NCI-H1092 treated with DMSO at 0.1 percent for 48 hours (cell line): Measurements from ENCODE around the gene SELENOS.
A peak's percentile ranks its signal among the peaks of the same experiment; 100 is the strongest.

Experiments
- DNase-seq: peaks from one replicate; lab custom pipeline; 2025; lab: John Stamatoyannopoulos, UW

Gene SELENOS

DNA sequence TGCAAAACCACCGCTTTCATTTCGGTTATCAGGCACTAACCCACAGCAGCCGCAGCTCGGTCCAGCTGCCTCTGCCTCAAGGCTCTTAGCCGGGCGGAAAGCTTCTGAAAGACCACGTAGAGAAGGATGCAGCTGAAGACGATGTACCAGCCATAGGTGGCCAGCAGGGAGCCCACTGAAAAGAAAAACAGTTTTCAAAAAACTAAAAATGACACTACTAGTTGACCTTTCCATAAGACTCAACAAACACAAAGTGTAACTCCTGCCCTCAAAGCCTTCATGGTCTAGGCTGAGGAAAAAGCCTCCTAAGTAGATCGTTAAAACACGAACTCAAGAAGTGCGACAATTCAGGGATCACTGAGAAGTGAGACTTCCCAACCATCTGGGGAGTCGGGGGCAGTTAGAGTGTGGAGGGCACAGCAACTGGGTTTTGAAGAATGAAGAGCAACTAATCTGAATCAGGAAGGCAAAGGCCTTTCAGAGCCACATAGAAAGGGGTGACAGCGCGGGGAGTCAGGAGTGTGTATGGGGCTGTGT is 716 bp downstream of the SELENOS start:
- DNase-seq, result no peak

GRCh38 chr15:101275018-101275417 is 2.3 kb downstream of the SELENOS start:
- no peak for DNase-seq

GRCh38 chr15:101273534-101273933 is 3.8 kb downstream of the SELENOS start:
- no peak for DNase-seq

GRCh38 chr15:101272584-101272983 is 4.7 kb downstream of the SELENOS start:
- DNase-seq, result no peak

DNA sequence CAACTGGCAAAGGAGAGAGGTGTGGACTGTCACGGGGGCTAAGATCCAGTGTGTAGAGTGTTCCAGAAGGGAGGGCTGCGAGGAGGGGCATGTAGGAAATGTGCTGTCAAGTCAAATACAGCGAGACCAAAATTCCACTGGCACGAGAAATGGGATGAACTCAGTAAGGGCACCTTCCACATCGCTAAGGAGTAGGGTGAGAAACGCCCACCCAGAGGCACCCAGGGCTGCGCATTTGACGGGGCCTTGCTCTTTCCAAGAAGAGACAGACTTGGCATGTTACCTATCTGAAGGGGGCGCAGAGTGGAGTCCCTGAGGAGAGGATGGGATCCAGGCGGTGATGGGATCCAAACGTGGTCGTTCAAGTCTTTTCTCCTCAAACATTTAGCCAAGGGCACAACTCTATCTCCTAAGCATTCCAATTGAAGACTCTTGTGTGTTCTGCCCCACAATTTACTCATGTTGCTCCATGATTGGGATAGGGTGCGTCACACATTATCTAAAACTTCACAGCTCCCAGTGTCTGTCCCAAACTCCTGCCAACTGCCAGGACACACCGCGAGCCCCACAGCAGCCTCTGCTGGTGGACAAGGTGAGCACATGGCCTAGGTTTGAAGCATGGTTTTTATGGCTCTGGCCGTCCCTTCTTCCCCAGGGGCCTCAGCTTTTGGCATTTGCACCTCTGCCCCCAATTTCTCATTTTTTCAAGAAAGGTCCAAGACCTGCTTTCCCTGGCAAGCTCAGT is 7.6 kb downstream of the SELENOS start:
- no peak for DNase-seq

DNA sequence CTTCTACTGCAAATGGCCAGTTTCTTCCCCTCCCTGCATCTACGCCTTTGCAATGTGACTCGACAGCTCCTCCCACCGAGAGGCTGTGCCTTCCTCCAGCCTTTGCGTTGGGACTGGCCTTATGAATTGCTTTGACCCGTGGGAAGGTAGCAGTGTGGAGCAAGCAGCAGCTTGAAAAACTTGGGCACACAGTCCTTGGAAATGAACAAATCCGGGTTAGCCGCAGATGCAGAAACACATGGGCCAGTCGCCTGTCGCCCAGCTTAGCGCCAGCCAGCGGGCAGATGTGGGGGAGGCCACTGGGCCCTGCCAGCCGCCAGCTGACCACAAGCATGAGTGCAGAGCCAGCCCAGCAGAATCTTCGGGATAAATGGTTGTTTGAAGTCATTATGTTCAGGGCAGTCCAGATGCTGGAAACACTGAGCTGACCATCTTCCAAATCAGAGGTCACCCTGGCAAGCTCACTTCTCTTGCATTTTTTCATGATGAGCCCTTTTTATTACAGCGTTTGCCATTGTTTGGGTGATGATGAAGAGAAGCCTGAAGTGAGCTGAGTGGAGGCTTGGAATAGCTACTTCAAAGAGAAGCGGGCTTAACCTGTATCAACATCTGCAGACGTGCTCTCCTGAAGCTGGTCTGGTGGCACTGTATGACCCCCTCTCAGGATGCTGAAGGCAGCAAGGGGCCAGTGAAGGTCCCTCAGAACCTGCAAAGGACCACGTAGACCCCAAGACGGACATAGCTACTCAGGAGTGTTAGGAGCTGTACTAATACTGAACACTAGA is 9.8 kb downstream of the SELENOS start:
- no peak for DNase-seq

GRCh38 chr15:101266787-101267186 is 10.5 kb downstream of the SELENOS start:
- no peak for DNase-seq

DNA sequence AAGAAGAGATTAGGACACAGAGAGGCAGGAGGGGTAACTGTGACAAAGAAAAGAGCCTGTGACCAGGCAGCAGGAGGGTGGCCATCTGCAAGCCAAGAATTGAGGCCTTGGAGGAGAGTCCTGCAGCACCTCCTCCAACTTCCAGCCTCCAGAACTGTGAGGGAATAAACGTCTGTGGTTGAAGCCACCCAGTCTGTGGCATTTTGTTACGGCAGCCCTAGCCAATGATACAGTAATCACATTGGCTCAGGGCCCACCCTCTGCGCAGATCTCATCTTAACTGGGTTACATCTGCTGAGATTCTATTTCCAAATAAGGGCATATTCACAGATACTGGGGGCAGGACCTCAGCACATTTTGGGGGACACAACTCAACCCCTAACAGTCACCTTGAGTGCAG is 11.3 kb downstream of the SELENOS start:
- DNase-seq, result no peak

GRCh38 chr15:101264911-101265641 is 12.2 kb downstream of the SELENOS start:
- DNase-seq, result no peak

DNA sequence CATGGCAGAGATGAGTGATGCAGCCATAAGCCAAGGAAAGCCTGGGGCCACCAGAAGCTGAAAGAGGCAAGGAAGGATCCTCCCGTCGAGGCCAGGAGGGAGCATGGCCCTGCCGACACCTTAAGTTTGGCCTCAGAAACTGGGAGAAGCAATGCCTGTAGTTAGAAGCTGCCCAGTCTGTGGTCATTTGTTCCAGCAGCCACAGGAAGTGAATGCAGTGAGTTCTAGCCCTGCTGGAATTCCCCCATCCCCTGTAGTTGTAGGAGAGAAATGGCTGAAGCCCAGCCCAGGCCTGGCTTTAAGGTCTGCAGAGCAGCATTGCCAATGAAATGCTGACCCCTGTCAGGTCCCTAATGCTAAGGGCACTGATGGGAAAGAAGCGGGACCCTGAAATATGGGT is 13.3 kb downstream of the SELENOS start:
- no peak for DNase-seq

GRCh38 chr15:101262551-101262950 is 14.7 kb downstream of the SELENOS start:
- DNase-seq, result no peak

DNA sequence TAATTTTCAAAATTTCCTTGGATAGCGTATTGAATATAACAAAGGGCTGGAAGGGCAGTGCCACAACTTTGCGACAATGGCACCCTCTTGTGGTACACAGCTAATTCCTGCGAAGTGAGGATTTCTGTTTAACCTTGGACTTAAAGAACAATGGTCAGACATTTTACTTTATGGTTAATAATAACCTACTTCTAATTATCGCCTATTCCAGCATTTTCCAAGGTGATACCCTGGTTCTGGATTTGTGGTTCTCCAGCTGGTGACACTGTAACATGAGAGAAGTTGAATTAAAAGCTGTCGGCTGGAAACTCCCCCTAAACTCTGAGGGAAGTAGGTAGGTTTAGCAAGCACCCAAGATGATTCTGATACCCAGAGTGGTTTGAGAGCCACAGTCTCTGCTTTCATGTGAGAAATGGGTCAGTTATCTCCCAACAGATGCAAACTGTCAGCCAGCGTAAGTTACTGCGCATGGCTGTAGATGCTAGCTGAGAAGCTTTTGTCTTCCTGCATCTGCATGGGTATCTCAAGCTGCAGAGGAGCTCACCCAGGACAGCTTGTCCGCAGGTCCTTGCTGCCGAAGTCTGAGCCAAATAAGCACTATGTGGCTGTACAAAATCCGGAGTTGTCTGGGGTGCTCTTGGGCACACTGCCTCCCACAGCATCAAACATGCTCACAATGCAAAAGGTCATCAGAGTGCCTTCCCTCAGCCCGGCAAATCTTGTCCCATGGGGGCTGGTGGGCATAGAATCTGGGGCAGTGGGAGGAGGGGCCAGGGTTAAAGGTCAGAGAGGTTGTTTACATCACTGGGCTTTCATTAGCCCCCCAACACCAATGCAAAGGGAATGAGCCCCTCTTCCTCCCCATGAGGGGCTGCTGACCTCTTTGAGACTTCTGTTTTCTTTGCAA is 18.8 kb downstream of the SELENOS start:
- DNase-seq, result peak; percentile 49

DNA sequence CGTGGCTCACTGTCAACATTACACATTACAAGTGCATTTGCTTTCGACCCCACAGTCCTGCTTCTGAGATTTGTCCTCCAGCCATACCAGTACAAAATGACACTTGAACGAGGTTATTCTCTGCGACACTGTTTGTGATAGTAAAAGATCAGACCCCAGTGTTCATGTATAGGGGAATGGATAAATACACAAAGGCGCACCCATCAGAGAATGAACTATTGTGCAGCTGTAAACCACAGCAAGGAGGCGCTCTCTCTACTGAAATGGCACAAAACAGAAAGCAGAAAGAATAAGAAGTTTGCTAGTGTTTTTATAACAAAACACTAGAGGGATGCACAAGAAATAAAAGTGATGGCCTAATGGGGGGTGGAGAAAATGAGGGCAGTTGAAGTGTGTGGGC is 20.5 kb downstream of the SELENOS start:
- no peak for DNase-seq

GRCh38 chr15:101255615-101256241 is 21.6 kb downstream of the SELENOS start:
- no peak for DNase-seq

DNA sequence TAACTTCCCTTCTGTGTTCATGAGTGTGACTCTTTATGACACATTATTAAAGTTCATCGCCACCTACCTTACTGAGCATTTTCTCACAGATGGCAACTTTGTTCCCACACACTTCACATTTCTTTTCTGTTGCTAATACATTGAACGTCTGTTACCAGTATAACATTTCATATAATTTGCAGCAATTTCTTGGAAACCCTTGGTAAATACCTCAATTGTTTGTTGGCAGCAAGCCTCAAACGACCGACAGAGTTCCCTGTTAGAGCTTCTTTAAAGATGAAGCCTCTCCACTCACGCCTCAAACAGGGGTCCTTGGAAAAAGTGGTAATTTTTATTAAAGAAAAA is 22.3 kb downstream of the SELENOS start:
- DNase-seq, result no peak

DNA sequence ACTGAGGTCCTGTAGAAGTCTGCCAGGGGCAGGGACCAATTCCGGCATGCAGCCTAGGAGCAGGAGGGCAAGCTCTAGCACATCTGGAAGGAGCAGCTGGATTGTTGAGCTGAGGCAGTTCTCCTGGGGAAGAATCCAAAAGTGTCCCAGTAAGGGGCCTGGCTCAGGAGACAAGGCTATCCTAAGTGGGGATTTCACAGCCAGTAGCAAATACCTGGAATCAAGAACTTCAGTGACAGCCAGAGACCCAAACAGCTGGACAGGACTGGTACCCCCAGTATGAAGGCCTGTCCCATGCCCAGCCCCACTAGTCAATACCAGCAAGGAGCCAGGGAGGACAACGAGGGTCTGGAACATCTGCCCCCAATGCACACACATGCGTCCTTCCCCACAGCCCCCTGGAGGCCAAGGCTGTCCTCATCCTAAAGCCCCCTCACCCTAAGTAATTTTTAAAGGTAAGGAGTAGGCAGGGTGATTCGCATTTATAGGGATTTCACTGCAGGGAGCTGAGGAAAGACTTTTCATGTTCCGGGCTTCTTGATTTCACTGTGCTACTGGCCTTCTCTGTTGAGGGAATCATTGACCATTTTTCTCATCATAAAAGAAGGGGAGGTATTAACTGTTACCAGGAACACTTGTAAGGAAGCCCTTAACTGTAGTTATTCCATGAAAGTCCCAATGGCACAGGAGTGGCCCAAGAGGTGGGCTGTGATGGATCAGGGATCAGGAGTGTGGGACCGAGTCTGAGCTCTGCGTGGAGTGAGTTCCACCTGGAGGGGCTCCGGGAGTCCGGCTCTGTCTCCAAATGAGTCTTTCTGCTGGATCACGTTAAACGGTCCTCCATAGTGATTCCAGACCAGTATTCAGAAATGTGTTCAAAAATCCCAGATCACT is 22.9 kb downstream of the SELENOS start:
- DNase-seq, result no peak

DNA sequence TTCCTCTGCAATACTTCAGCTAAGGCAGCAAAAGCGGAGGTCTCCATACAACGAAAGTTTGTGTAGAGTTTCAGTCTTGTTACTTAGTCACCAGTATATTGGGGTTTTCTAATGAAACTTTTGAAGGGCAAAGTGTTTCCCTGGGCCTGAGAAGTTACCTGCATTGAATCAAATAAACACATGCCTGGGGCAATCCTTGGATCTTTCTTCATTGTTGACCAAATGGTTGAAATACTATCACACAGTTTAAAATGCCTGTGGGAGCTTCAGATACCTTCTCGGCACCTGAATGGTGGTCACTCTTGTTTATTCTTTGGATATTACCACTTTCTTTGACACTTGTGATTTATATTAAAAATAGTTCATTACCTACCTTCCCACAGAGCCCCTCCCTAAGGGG is 24.4 kb downstream of the SELENOS start:
- no peak for DNase-seq

GRCh38 chr15:101251830-101252820 is 25.2 kb downstream of the SELENOS start, which contains the start of gene CHSY1:
CHSY1 (minus strand) TSS chr15:101252048; CDS start chr15:101251456, 592 bp downstream.
- peak; percentile 59 for DNase-seq
